Measurements from ENCODE around the gene TTLL13.

DNA sequence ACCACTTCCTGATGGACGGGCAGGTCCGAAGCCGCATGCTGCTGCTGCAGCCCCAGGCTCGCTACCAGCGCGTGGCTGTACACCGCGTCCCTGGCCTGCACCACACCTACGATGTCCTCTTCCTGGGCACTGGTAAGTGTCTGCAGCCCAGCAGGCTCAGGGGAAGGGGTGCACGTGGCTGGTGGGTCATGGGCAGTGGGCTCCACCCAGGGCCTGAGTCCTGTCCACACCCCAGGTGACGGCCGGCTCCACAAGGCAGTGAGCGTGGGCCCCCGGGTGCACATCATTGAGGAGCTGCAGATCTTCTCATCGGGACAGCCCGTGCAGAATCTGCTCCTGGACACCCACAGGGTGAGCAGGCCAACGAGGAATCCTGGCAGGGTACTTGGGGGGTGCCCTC, 24.3 kb upstream of the TTLL13 start:
- no peak for TF ChIP-seq CTCF (IDR thresholded peaks at IDR 0.05)
- TF ChIP-seq ZFX (IDR thresholded peaks at IDR 0.05; ENCODE audit: borderline replicate concordance): no peak

All from 22Rv1 (cell line).